H9 (cell line): ENCODE results near the gene TEX12. TPM values are rescaled to one million over a fixed set of nuclear protein-coding genes. Genes with fewer than 3 reads are reported as not detected.
A peak's percentile ranks its signal among the peaks of the same experiment; 100 is the strongest.

Experiments
- DNase-seq: peaks from one replicate; pipeline ENCODE4 v3.0.0-alpha.2; 2017
- H2AFZ ChIP-seq: one replicate; pipeline ENCODE4 v1.6.1; 2013; ENCODE audit warnings: mild to moderate bottlenecking, low read length, control low read depth, moderate library complexity
- H2AK5ac ChIP-seq: 2 replicates; pipeline ENCODE4 v1.6.1; 2013; ENCODE audit warnings: low read length, control low read depth, mixed read lengths; ENCODE audit not compliant: insufficient read length
- H2BK120ac ChIP-seq: one replicate; pipeline ENCODE4 v1.6.1; 2013; ENCODE audit warnings: low read depth, mild to moderate bottlenecking, low read length, control low read depth, inconsistent platforms; ENCODE audit not compliant: poor library complexity, severe bottlenecking
- H2BK12ac ChIP-seq: 2 replicates; pipeline ENCODE4 v1.6.1; 2013; ENCODE audit warnings: low read length, control low read depth, mixed read lengths, low read depth; ENCODE audit not compliant: insufficient read length
- H2BK15ac ChIP-seq: 2 replicates; pipeline ENCODE4 v1.6.1; 2013; ENCODE audit warnings: low read depth, low read length, control low read depth
- H2BK20ac ChIP-seq: one replicate; pipeline ENCODE4 v1.6.1; 2013; ENCODE audit warnings: low read depth, mild to moderate bottlenecking, low read length, control low read depth, inconsistent platforms; ENCODE audit not compliant: poor library complexity, severe bottlenecking
- H2BK5ac ChIP-seq: 2 replicates; pipeline ENCODE4 v1.6.1; 2013; ENCODE audit warnings: low read length, control low read depth, mixed read lengths; ENCODE audit not compliant: insufficient read length
- H3K14ac ChIP-seq: 2 replicates; pipeline ENCODE4 v1.6.1; 2013; ENCODE audit warnings: low read length, control low read depth; ENCODE audit not compliant: insufficient read depth
- H3K18ac ChIP-seq: 2 replicates; pipeline ENCODE4 v1.6.1; 2013; ENCODE audit warnings: low read depth, mild to moderate bottlenecking, mixed read lengths, low read length, control low read depth; ENCODE audit not compliant: insufficient read length
- H3K23ac ChIP-seq: 2 replicates; pipeline ENCODE4 v1.6.1; 2013; ENCODE audit warnings: low read length, control low read depth, mixed read lengths, low read depth; ENCODE audit not compliant: insufficient read length
- H3K23me2 ChIP-seq: 2 replicates; pipeline ENCODE4 v1.6.1; 2013; ENCODE audit warnings: low read depth, mild to moderate bottlenecking, mixed read lengths, low read length, control low read depth; ENCODE audit not compliant: insufficient read length, poor library complexity, severe bottlenecking
- H3K27ac ChIP-seq: 2 replicates; pipeline ENCODE4 v1.5.1; 2013; ENCODE audit warnings: low read length, control low read depth, mixed read lengths, low read depth; ENCODE audit not compliant: insufficient read length
- H3K27me3 ChIP-seq: 2 replicates; pipeline ENCODE4 v1.6.1; 2013; ENCODE audit warnings: low read length, control low read depth, inconsistent platforms; ENCODE audit not compliant: insufficient read depth
- H3K4ac ChIP-seq: 2 replicates; pipeline ENCODE4 v1.6.1; 2013; ENCODE audit warnings: low read depth, mild to moderate bottlenecking, control low read depth, inconsistent platforms, low read length, moderate library complexity
- H3K4me1 ChIP-seq: 2 replicates; pipeline ENCODE4 v1.6.1; 2013; ENCODE audit warnings: low read length, control low read depth, inconsistent platforms; ENCODE audit not compliant: insufficient read depth
- H3K4me2 ChIP-seq: 2 replicates; pipeline ENCODE4 v1.6.1; 2013; ENCODE audit warnings: low read length, control low read depth, mixed read lengths; ENCODE audit not compliant: insufficient read length, insufficient read depth
- H3K56ac ChIP-seq: 2 replicates; pipeline ENCODE4 v1.6.1; 2013; ENCODE audit warnings: low read depth, mild to moderate bottlenecking, mixed read lengths, low read length, control low read depth; ENCODE audit not compliant: insufficient read length
- H3K79me1 ChIP-seq: 2 replicates; pipeline ENCODE4 v1.6.1; 2013; ENCODE audit warnings: low read depth, mild to moderate bottlenecking, moderate library complexity, low read length, control low read depth, inconsistent platforms; ENCODE audit not compliant: insufficient read depth, poor library complexity, severe bottlenecking
- H3K79me2 ChIP-seq: 2 replicates; pipeline ENCODE4 v1.6.1; 2013; ENCODE audit warnings: low read length, control low read depth, inconsistent platforms; ENCODE audit not compliant: insufficient read depth
- H3K9ac ChIP-seq: 2 replicates; pipeline ENCODE4 v1.6.1; 2013; ENCODE audit warnings: low read length, control low read depth, mixed read lengths; ENCODE audit not compliant: insufficient read length; ENCODE audit errors: extremely low read depth
- H3K9me3 ChIP-seq: one replicate; pipeline ENCODE4 v1.6.1; 2013; ENCODE audit warnings: low read depth, low read length, inconsistent platforms; ENCODE audit not compliant: control insufficient read depth
- H3T11ph ChIP-seq: one replicate; pipeline ENCODE4 v1.6.1; 2013; ENCODE audit warnings: mild to moderate bottlenecking, low read length, control low read depth, inconsistent platforms
- H4K20me1 ChIP-seq: one replicate; pipeline ENCODE4 v1.6.1; 2013; ENCODE audit not compliant: control insufficient read depth, insufficient read length, insufficient read depth
- H4K5ac ChIP-seq: 2 replicates; pipeline ENCODE4 v1.6.1; 2013; ENCODE audit warnings: low read depth, mild to moderate bottlenecking, mixed read lengths, low read length, control low read depth; ENCODE audit not compliant: insufficient read length
- H4K8ac ChIP-seq: replicated peaks from 2 replicates; pipeline ENCODE4 v1.6.1; 2013; ENCODE audit warnings: low read length, control low read depth, mixed read lengths, low read depth; ENCODE audit not compliant: insufficient read length
- H4K91ac ChIP-seq: 2 replicates; pipeline ENCODE4 v1.6.1; 2013; ENCODE audit warnings: low read depth, mild to moderate bottlenecking, moderate library complexity, mixed read lengths, low read length, control low read depth; ENCODE audit not compliant: insufficient read length
- H3K27ac Mint-ChIP-seq, 3 experiments: 2 replicates in 2 of 3; 3 replicates in 1 of 3; pipeline ENCODE4 v1.8.0; 2020 to 2021; ENCODE audit warnings: mixed read lengths in 3 of 3, mild to moderate bottlenecking in 1 of 3, moderate library complexity in 1 of 3
- H3K27me3 Mint-ChIP-seq: 2 replicates; pipeline ENCODE4 v1.8.0; 2021; ENCODE audit warnings: low read depth, mild to moderate bottlenecking, moderate library complexity, mixed read lengths
- H3K36me3 Mint-ChIP-seq, 3 experiments: 2 replicates in 2 of 3; 3 replicates in 1 of 3; pipeline ENCODE4 v1.8.0; 2020 to 2021; ENCODE audit warnings: low read depth in 3 of 3, mixed read lengths in 3 of 3; ENCODE audit not compliant: insufficient read depth in 1 of 3
- H3K4me1 Mint-ChIP-seq, 2 experiments: 2 replicates each; pipeline ENCODE4 v1.8.0; 2020; ENCODE audit warnings: mixed read lengths in 2 of 2
- H3K4me3 Mint-ChIP-seq, 2 experiments: 2 replicates in 1 of 2; 3 replicates in 1 of 2; pipeline ENCODE4 v1.8.0; 2020 to 2021; ENCODE audit warnings: mild to moderate bottlenecking in 2 of 2, mixed read lengths in 2 of 2, moderate library complexity in 1 of 2
- H3K9me3 Mint-ChIP-seq, 2 experiments: 2 replicates in 1 of 2; 3 replicates in 1 of 2; pipeline ENCODE4 v1.8.0; 2020; ENCODE audit warnings: mild to moderate bottlenecking in 2 of 2, mixed read lengths in 2 of 2, moderate library complexity in 1 of 2
- CTCF ChIP-seq: fragments of 200-600 bp; sonication (generic); conservative IDR thresholded peaks from 3 replicates; pipeline ENCODE4 v1.8.0; 2021; ENCODE audit warnings: antibody characterized with exemption, mild to moderate bottlenecking
- WGBS: extraction: QIAGEN DNeasy Blood & Tissue Kit; methylation state at CpG from one replicate; pipeline ENCODE4 v1.1.7; 2013; ENCODE audit warnings: missing lambda C conversion rate, low lambda C conversion rate, mixed read lengths; ENCODE audit not compliant: insufficient read length; ENCODE audit errors: extremely low coverage; 5-methylcytosine and 5-hydroxymethylcytosine counted together
- total RNA-seq: library from RNA; stranded (reverse); gene quantifications from 2 replicates; pipeline ENCODE4 v1.2.1, GENCODE V29; 2021

TEX12 gene
- total RNA-seq, 1 experiment from 2014 or later: 0.31 TPM

GRCh38 chr11:112219476-112220232, 52.5 kb downstream of the TEX12 start:
- Histone ChIP-seq H3K23me2 (no peaks in the 10 kb centered on the region), H4K5ac (no peak overlapping the region), H3K9ac (no peak overlapping the region), H3K4me2 (no peak overlapping the region), H3K14ac (no peak overlapping the region), H3K9me3 (no peaks in the 10 kb centered on the region), H4K8ac (no peak overlapping the region), H2BK5ac (no peak overlapping the region), H3K79me1 (no peaks in the 10 kb centered on the region), H2AK5ac (no peak overlapping the region), H3K4me1 (no peaks in the 10 kb centered on the region), H4K20me1 (no peaks in the 10 kb centered on the region), H2AFZ (no peak overlapping the region), H3T11ph (no peak overlapping the region), H2BK120ac (no peak overlapping the region), H3K23ac (no peak overlapping the region), H3K56ac (no peak overlapping the region), H3K79me2 (no peaks in the 10 kb centered on the region), H3K4ac (no peak overlapping the region), H2BK15ac (no peak overlapping the region), H2BK12ac (no peak overlapping the region), H3K27ac (no peak overlapping the region), H3K27me3 (no peaks in the 10 kb centered on the region; the same call in 1 of the 2 replicates), H4K91ac (no peak overlapping the region), H3K18ac (no peak overlapping the region), H2BK20ac (no peak overlapping the region)
- H3K4me1 Mint-ChIP-seq: no peaks in the 10 kb centered on the region
- H3K4me3 Mint-ChIP-seq: no peak overlapping the region
- WGBS: no CpG with 5 or more reads among the region's 7 CpGs
- no peaks in the 10 kb centered on the region for H3K36me3 Mint-ChIP-seq
- H3K27ac Mint-ChIP-seq: no peak overlapping the region
- TF ChIP-seq CTCF: peak; percentile 86
- H3K9me3 Mint-ChIP-seq: no peaks in the 10 kb centered on the region; a peak in 1 of 5 replicates
- peak; percentile 38 for DNase-seq
- peaks cover 18% of the 10 kb centered on the region for H3K27me3 Mint-ChIP-seq
